Measurements from ENCODE around the gene SLC26A11.
"Not testable (repeated sequence)": the region's sequence is repeated elsewhere in the genome, so short reads cannot be mapped to it uniquely, and the experiment has no call there.

The SLC26A11 gene

GRCh38 chr17:80196652-80197051, 23.6 kb upstream of the SLC26A11 start:
- DNase-seq (ENCODE audit: low spot score) = no peak
- TF ChIP-seq, protein P1, sequence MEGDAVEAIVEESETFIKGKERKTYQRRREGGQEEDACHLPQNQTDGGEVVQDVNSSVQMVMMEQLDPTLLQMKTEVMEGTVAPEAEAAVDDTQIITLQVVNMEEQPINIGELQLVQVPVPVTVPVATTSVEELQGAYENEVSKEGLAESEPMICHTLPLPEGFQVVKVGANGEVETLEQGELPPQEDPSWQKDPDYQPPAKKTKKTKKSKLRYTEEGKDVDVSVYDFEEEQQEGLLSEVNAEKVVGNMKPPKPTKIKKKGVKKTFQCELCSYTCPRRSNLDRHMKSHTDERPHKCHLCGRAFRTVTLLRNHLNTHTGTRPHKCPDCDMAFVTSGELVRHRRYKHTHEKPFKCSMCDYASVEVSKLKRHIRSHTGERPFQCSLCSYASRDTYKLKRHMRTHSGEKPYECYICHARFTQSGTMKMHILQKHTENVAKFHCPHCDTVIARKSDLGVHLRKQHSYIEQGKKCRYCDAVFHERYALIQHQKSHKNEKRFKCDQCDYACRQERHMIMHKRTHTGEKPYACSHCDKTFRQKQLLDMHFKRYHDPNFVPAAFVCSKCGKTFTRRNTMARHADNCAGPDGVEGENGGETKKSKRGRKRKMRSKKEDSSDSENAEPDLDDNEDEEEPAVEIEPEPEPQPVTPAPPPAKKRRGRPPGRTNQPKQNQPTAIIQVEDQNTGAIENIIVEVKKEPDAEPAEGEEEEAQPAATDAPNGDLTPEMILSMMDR (IDR thresholded peaks at IDR 0.05; ENCODE audit: extremely low read depth, missing control alignments) = no peak

DNA sequence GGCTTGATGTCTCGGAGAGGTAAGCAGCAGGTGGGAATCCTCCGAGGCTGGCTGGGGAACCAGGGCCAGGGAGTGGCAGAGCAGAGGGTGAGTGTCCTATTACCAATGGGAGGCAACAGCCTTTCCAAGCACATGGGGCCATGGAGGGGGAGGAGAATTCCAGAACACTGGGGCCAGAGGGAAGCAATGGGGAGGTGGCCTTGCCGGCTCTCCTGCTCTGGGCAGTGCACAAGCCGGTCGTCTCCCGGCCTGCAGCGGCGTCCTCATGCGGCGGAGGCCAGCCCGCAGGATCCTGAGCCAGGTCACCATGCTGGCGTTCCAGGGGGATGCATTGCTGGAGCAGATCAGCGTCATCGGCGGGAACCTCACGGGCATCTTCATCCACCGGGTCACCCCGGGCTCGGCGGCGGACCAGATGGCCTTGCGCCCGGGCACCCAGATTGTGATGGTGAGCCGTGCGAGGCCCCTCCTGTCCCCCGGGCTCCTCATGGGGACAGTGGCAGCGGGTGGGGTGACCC, 22.0 kb upstream of the SLC26A11 start:
- no peak for DNase-seq (ENCODE audit: low spot score)
- TF ChIP-seq, protein P1 (IDR thresholded peaks at IDR 0.05; ENCODE audit: extremely low read depth, missing control alignments) = no peak

GRCh38 chr17:80199295-80199694, 20.9 kb upstream of the SLC26A11 start:
- DNase-seq (ENCODE audit: low spot score) = not testable (repeated sequence)

GRCh38 chr17:80201446-80201845, 18.8 kb upstream of the SLC26A11 start:
- TF ChIP-seq, protein P1 (IDR thresholded peaks at IDR 0.05; ENCODE audit: extremely low read depth, missing control alignments) = no peak
- DNase-seq (ENCODE audit: low spot score) = no peak

GRCh38 chr17:80202197-80202596, 18.0 kb upstream of the SLC26A11 start:
- no peak for DNase-seq (ENCODE audit: low spot score)
- TF ChIP-seq, protein P1 (IDR thresholded peaks at IDR 0.05; ENCODE audit: extremely low read depth, missing control alignments) = no peak

DNA sequence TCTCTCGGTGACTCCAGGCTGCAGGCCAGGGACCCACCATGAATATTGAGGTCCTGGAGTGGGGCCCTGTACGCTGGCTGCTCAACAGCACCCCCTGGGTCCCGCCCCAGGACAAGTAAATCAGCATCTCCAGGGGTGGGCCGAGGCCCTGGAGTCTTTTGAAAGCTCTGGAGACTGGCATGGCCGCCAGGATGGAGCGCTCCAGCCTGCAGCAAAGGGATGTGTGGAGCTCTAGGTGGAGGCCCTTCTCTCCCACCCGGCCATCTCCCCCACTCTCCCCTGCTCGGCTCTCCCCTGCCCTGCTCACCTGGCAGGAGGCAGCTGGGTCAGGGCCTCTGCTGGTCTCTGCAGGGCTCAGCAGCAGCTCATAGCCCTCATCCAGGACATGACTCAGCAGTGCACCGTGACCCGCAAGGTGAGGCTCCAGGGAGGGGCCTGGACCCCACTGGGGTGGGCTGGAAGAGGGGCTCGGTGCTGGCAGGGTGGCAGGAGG, 16.7 kb upstream of the SLC26A11 start:
- TF ChIP-seq, protein P1 (IDR thresholded peaks at IDR 0.05; ENCODE audit: extremely low read depth, missing control alignments) = no peak
- no peak for DNase-seq (ENCODE audit: low spot score)

- TF ChIP-seq, protein P1 (IDR thresholded peaks at IDR 0.05; ENCODE audit: extremely low read depth, missing control alignments) = no peak
- DNase-seq (ENCODE audit: low spot score) = no peak
Measured at GRCh38 chr17:80204626-80205468, 15.4 kb upstream of the SLC26A11 start.

Data from GM20000 (cell line).